Activated CD4-positive, alpha-beta T cell treated with anti-CD3 and anti-CD28 coated beads for 36 hours (primary cell): Measurements from ENCODE around the gene PSORS1C2. TPM values are rescaled to one million over a fixed set of nuclear protein-coding genes. Genes with fewer than 3 reads are reported as not detected.

Source experiments
- ATAC-seq: fragments of 200-7000 bp; cut with Tn5 transposase; one replicate; pipeline ENCODE4 v1.10.0; 2021; ENCODE audit warnings: mild to moderate bottlenecking, moderate library complexity
- CTCF ChIA-PET: fragments of 350-600 bp; sonication (Branson Sonifier 250); formaldehyde crosslinking; loops from one replicate; lab custom pipeline; 2021; ENCODE audit warnings: antibody characterized with exemption; lab: Charles Lee
- POLR2A ChIA-PET: fragments of 350-600 bp; sonication (Branson Sonifier 250); formaldehyde crosslinking; loops from one replicate; lab custom pipeline; 2021; ENCODE audit warnings: antibody characterized with exemption, inconsistent platforms; lab: Charles Lee
- DNase-seq: peaks from one replicate; pipeline ENCODE4 v3.0.0-alpha.2; 2020
- H3K27ac Mint-ChIP-seq: one replicate; pipeline ENCODE4 v1.8.0; 2021; ENCODE audit warnings: mixed read lengths
- H3K27me3 Mint-ChIP-seq: one replicate; pipeline ENCODE4 v1.8.0; 2021; ENCODE audit warnings: mixed read lengths
- H3K36me3 Mint-ChIP-seq: one replicate; pipeline ENCODE4 v1.8.0; 2021; ENCODE audit warnings: low read depth, mixed read lengths
- H3K4me1 Mint-ChIP-seq: one replicate; pipeline ENCODE4 v1.8.0; 2021; ENCODE audit warnings: mixed read lengths
- H3K4me3 Mint-ChIP-seq: one replicate; pipeline ENCODE4 v1.8.0; 2021; ENCODE audit warnings: mild to moderate bottlenecking, moderate library complexity, mixed read lengths
- H3K9me3 Mint-ChIP-seq: one replicate; pipeline ENCODE4 v1.8.0; 2021; ENCODE audit warnings: low read depth, mixed read lengths
- intact Hi-C, 2 experiments: fragments of 100-400 bp; cut with DNase I in 1 of 2; cut with micrococcal nuclease in 1 of 2; formaldehyde crosslinking; loops; one replicate each; pipeline versions ENCODE4 v1.14.2 to v1.15.1; 2022 to 2024; cut with DNase I, micrococcal nuclease
- total RNA-seq, 2 experiments: library from RNA; stranded (reverse); gene quantifications; one replicate each; pipeline ENCODE4 v1.2.3, GENCODE V29; 2021

PSORS1C2 gene
- total RNA-seq, 2 experiments from 2014 or later, result not detected

GRCh38 chr6:31090275-31090972 is 48.4 kb downstream of the PSORS1C2 start:
- peaks cover 29% of the 10 kb centered on the region for H3K4me1 Mint-ChIP-seq
- POLR2A ChIA-PET, result no interaction called here

More at GRCh38 chr6:31090275-31090972, 48.4 kb downstream of the PSORS1C2 start:
- H3K36me3 Mint-ChIP-seq, result no peaks in the 10 kb centered on the region
- H3K27ac Mint-ChIP-seq, result no peak overlapping the region
- no peak overlapping the region for H3K4me3 Mint-ChIP-seq
- H3K27me3 Mint-ChIP-seq, result no peaks in the 10 kb centered on the region
- intact Hi-C loops, result no loop called here
- ATAC-seq (no peak), DNase-seq (no peak)
- CTCF ChIA-PET, result interaction anchor here (0.6 to 1.8 kb wide), 7 partner anchors 12 to 143 kb away, joined by 3 to 6 read pairs (median 3); no protein-coding TSS in a partner anchor
- H3K9me3 Mint-ChIP-seq, result no peaks in the 10 kb centered on the region

Other genes starting within 250 kb of the PSORS1C2 start
- gene GTF2H4, start 230.9 kb downstream of the PSORS1C2 start, total RNA-seq, result 10 to 100 TPM; 35.9 to 40.9 TPM
- 10 to 100 TPM; 68.1 to 81.1 TPM for gene VARS2, start 224.8 kb downstream of the PSORS1C2 start, total RNA-seq
- gene SFTA2, start 206.9 kb downstream of the PSORS1C2 start, total RNA-seq, result not detected
- not detected for gene MUCL3, start 198.1 kb downstream of the PSORS1C2 start, total RNA-seq
- gene MUC21, start 155.3 kb downstream of the PSORS1C2 start, total RNA-seq, result not detected
- gene MUC22, start 128.6 kb downstream of the PSORS1C2 start, total RNA-seq, result not detected
- gene C6orf15, start 26.5 kb downstream of the PSORS1C2 start, total RNA-seq, result not detected
- under 1 TPM; 0.18 to 0.33 TPM for gene PSORS1C1, start 24.3 kb downstream of the PSORS1C2 start, total RNA-seq
- gene CDSN, start 18.6 kb downstream of the PSORS1C2 start, total RNA-seq, result not detected
- gene CCHCR1, start 18.7 kb upstream of the PSORS1C2 start, total RNA-seq, result 10 to 100 TPM; 39.7 to 57.6 TPM
- 10 to 100 TPM; 82.6 to 88.0 TPM for gene TCF19, start 19.5 kb upstream of the PSORS1C2 start, total RNA-seq
- under 1 TPM in 1 of 2 experiments, not detected in 1; 0.21 TPM for gene POU5F1, start 31.6 kb upstream of the PSORS1C2 start, total RNA-seq
- 100 to 1,000 TPM; 660 to 678 TPM for gene HLA-C, start 133.0 kb upstream of the PSORS1C2 start, total RNA-seq
- 1,000 to 10,000 TPM; 2,101 to 2,412 TPM for gene HLA-B, start 218.1 kb upstream of the PSORS1C2 start, total RNA-seq